K562 (cell line): Measurements from ENCODE around the gene SPATA33. TPM values are rescaled to one million over a fixed set of nuclear protein-coding genes. Genes with fewer than 3 reads are reported as not detected.

Experiments used
- CBFB ChIP-seq: sonication (generic); formaldehyde crosslinking; IDR thresholded peaks from 2 replicates; pipeline ENCODE4 v1.4.0; 2020; ENCODE audit warnings: mild to moderate bottlenecking, missing genetic modification reagents
- EP400 ChIP-seq: fragments of 450-650 bp; IDR thresholded peaks from 2 replicates; pipeline ENCODE4 v1.6.1; 2017; ENCODE audit warnings: antibody characterized with exemption, mild to moderate bottlenecking, moderate library complexity
- FOXM1 ChIP-seq, 2 experiments: fragments of 450-650 bp in 1 of 2; sonication (generic) in 1 of 2; formaldehyde crosslinking in 1 of 2; IDR thresholded peaks; 2 replicates each; pipeline versions ENCODE4 v1.6.1 to v1.9.0; 2017 to 2022; ENCODE audit warnings: low read depth in 2 of 2, mild to moderate bottlenecking in 2 of 2, missing genetic modification reagents in 1 of 2, moderate library complexity in 1 of 2
- MXD1 ChIP-seq: fragments of 250-450 bp; sonication (Bioruptor Pico); IDR thresholded peaks from 2 replicates; pipeline ENCODE4 v1.8.0; 2021; ENCODE audit warnings: borderline replicate concordance, mild to moderate bottlenecking, moderate library complexity; ENCODE audit not compliant: poor library complexity, severe bottlenecking
- SAP30 ChIP-seq: fragments of 200-600 bp; sonication (generic); IDR thresholded peaks from 2 replicates; pipeline ENCODE4 v1.6.1; 2012; ENCODE audit warnings: borderline replicate concordance, low read depth, mild to moderate bottlenecking, moderate library complexity, low read length, control low read depth, inconsistent platforms; ENCODE audit not compliant: insufficient read depth, poor library complexity, severe bottlenecking
- ZFP36 ChIP-seq: fragments of 150-350 bp; IDR thresholded peaks from 2 replicates; pipeline ENCODE4 v1.6.1; 2018; ENCODE audit warnings: low read length, low read depth; ENCODE audit not compliant: partially characterized antibody
- ZNF395 ChIP-seq: fragments of 200-800 bp; sonication (Bioruptor generic); IDR thresholded peaks from 2 replicates; pipeline ENCODE4 v1.6.1; 2017; ENCODE audit warnings: missing genetic modification characterization, missing compliant biosample characterization
- ZNF41 ChIP-seq: fragments of 250-450 bp; sonication (Bioruptor Pico); conservative IDR thresholded peaks from 2 replicates; pipeline ENCODE4 v1.4.0; 2020; ENCODE audit warnings: mild to moderate bottlenecking
- polyA plus RNA-seq, 8 experiments: library from polyadenylated mRNA; depleted of rRNA in 4 of 8; stranded (reverse) in 5 of 8; unstranded in 3 of 8; fragments of >200 nt; fragmentation: Nextera tagmentation in 2 of 8; fragmentation: Illumina TruSeq in 1 of 8; extraction: Ambion mirVana in 2 of 8; extraction: Trizol in 1 of 8; gene quantifications; 2 replicates each; pipeline versions ENCODE4 v1.2.1 to v1.2.3, GENCODE V29; 2011 to 2014; ENCODE audit warnings: inconsistent platforms in 1 of 8, missing spikeins in 1 of 8
- total RNA-seq, 7 experiments: library from RNA; depleted of rRNA in 6 of 7; stranded (reverse); fragments of >200 nt in 6 of 7; fragmentation: Illumina TruSeq in 2 of 7; extraction: Trizol in 2 of 7; gene quantifications; 2 replicates each; pipeline versions ENCODE4 v1.2.1 to v1.2.3, GENCODE V29; 2011 to 2021; ENCODE audit warnings: low replicate concordance in 1 of 7
- TF ChIP-seq, protein P1 (sequence below), 2 experiments: fragments of 450-650 bp; conservative IDR thresholded peaks; 2 replicates each; pipeline ENCODE4 v1.6.1; 2017; ENCODE audit warnings: mild to moderate bottlenecking in 2 of 2, moderate library complexity in 2 of 2
- TF ChIP-seq, protein P2 (sequence below), 2 experiments: fragments of 450-650 bp; IDR thresholded peaks; 2 replicates each; pipeline ENCODE4 v1.6.1; 2018; ENCODE audit warnings: mild to moderate bottlenecking in 2 of 2, low read depth in 1 of 2; ENCODE audit not compliant: partially characterized antibody in 2 of 2
- TF ChIP-seq, protein P3 (sequence below): fragments of 450-650 bp; IDR thresholded peaks from 2 replicates; pipeline ENCODE4 v1.6.1; 2016; ENCODE audit warnings: borderline replicate concordance
- TF ChIP-seq, protein P4 (sequence below): fragments of 450-650 bp; conservative IDR thresholded peaks from 2 replicates; pipeline ENCODE4 v1.6.1; 2016; ENCODE audit warnings: missing genetic modification characterization, low read depth, mild to moderate bottlenecking, control low read depth, missing compliant biosample characterization

The SPATA33 gene
- total and polyA plus RNA-seq, 9 of the 15 experiments (the other 6 are each of a cell fraction or from before 2014, with no cell fraction given): 4.0 to 20.0 (median 11.8) TPM

DNA sequence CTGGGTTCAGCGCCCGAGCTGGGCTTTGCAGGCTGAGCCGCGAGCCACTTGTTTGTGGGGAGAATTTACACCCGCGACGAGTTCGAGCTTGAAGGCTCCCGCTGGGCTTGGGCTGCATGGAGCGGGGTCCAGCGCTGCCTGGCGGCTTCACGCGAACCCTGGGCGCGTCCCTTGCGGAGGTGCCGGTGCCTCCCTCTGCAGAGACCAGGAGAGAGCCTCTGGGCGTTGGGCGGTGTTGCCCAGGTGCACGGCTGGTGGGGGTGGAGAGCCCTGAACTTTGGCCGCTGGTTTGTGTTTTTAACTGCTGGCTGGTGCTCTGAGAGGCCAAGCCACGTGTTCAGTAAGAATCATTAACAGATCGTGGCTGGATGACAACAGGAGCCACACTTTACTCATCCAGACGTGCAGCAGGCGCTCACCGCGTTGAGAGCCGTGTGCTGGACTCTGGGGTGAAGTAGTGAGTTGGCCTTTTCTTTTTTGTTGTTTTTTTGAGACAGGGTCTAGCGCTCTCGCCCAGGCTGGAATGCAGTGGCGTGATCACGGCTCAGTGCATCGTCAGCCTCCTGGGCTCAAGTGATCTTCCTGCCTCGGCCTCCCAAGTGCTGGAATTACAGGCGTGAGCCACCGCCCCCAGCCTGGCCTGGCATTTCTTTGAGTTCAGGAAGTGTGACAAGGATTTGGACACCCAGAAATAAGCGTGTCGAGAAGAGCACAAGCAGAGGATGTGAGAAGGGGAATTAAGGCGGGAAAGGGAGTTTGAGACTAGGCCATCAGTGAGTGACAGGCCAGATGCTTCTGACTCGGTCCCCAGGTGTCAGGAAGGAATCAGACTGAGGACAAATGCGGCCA lies 29.7 kb downstream of the SPATA33 start (continued):
- TF ChIP-seq, protein P1, sequence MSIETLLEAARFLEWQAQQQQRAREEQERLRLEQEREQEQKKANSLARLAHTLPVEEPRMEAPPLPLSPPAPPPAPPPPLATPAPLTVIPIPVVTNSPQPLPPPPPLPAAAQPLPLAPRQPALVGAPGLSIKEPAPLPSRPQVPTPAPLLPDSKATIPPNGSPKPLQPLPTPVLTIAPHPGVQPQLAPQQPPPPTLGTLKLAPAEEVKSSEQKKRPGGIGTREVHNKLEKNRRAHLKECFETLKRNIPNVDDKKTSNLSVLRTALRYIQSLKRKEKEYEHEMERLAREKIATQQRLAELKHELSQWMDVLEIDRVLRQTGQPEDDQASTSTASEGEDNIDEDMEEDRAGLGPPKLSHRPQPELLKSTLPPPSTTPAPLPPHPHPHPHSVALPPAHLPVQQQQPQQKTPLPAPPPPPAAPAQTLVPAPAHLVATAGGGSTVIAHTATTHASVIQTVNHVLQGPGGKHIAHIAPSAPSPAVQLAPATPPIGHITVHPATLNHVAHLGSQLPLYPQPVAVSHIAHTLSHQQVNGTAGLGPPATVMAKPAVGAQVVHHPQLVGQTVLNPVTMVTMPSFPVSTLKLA (conservative IDR thresholded peaks at IDR 0.05): peak; percentile 5 to 64; a peak in 3 of 4 replicates
- TF ChIP-seq CBFB (CRISPR knock-in tag): no peak
- TF ChIP-seq, protein P2, sequence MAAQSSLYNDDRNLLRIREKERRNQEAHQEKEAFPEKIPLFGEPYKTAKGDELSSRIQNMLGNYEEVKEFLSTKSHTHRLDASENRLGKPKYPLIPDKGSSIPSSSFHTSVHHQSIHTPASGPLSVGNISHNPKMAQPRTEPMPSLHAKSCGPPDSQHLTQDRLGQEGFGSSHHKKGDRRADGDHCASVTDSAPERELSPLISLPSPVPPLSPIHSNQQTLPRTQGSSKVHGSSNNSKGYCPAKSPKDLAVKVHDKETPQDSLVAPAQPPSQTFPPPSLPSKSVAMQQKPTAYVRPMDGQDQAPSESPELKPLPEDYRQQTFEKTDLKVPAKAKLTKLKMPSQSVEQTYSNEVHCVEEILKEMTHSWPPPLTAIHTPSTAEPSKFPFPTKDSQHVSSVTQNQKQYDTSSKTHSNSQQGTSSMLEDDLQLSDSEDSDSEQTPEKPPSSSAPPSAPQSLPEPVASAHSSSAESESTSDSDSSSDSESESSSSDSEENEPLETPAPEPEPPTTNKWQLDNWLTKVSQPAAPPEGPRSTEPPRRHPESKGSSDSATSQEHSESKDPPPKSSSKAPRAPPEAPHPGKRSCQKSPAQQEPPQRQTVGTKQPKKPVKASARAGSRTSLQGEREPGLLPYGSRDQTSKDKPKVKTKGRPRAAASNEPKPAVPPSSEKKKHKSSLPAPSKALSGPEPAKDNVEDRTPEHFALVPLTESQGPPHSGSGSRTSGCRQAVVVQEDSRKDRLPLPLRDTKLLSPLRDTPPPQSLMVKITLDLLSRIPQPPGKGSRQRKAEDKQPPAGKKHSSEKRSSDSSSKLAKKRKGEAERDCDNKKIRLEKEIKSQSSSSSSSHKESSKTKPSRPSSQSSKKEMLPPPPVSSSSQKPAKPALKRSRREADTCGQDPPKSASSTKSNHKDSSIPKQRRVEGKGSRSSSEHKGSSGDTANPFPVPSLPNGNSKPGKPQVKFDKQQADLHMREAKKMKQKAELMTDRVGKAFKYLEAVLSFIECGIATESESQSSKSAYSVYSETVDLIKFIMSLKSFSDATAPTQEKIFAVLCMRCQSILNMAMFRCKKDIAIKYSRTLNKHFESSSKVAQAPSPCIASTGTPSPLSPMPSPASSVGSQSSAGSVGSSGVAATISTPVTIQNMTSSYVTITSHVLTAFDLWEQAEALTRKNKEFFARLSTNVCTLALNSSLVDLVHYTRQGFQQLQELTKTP (IDR thresholded peaks at IDR 0.05; ENCODE audit: low read depth in 1 of 2, partially characterized antibody in 2 of 2): no peak
- TF ChIP-seq EP400: no peak
- TF ChIP-seq, protein P3, sequence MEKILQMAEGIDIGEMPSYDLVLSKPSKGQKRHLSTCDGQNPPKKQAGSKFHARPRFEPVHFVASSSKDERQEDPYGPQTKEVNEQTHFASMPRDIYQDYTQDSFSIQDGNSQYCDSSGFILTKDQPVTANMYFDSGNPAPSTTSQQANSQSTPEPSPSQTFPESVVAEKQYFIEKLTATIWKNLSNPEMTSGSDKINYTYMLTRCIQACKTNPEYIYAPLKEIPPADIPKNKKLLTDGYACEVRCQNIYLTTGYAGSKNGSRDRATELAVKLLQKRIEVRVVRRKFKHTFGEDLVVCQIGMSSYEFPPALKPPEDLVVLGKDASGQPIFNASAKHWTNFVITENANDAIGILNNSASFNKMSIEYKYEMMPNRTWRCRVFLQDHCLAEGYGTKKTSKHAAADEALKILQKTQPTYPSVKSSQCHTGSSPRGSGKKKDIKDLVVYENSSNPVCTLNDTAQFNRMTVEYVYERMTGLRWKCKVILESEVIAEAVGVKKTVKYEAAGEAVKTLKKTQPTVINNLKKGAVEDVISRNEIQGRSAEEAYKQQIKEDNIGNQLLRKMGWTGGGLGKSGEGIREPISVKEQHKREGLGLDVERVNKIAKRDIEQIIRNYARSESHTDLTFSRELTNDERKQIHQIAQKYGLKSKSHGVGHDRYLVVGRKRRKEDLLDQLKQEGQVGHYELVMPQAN: no peak; the same call in 1 of the 2 replicates
- TF ChIP-seq, protein P4, sequence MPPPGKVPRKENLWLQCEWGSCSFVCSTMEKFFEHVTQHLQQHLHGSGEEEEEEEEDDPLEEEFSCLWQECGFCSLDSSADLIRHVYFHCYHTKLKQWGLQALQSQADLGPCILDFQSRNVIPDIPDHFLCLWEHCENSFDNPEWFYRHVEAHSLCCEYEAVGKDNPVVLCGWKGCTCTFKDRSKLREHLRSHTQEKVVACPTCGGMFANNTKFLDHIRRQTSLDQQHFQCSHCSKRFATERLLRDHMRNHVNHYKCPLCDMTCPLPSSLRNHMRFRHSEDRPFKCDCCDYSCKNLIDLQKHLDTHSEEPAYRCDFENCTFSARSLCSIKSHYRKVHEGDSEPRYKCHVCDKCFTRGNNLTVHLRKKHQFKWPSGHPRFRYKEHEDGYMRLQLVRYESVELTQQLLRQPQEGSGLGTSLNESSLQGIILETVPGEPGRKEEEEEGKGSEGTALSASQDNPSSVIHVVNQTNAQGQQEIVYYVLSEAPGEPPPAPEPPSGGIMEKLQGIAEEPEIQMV (tag): no peak
- no peak for TF ChIP-seq MXD1 (CRISPR knock-in tag)
- TF ChIP-seq SAP30: peak; percentile 63
- TF ChIP-seq FOXM1 (IDR thresholded peaks at IDR 0.05; ENCODE audit: low read depth): no peak
- no peak for TF ChIP-seq FOXM1 (CRISPR knock-in tag; IDR thresholded peaks at IDR 0.05; ENCODE audit: low read depth)
- TF ChIP-seq ZNF395 (CRISPR knock-in tag): 0 out of 2 replicates have a peak, but pooled peaks have one; percentile 5
- TF ChIP-seq ZNF41 (CRISPR knock-in tag): no peak
- no peak for TF ChIP-seq ZFP36
